Mammary epithelial cell (primary cell): ENCODE data around the gene GCH1.

Experiments used
- EZH2 ChIP-seq: IDR thresholded peaks from 2 replicates; pipeline ENCODE4 v1.6.1; 2012; ENCODE audit warnings: low read length, inconsistent platforms, borderline replicate concordance
- TF ChIP-seq, protein P1 (sequence below), 2 donors: IDR thresholded peaks in 1 of 2; conservative IDR thresholded peaks in 1 of 2; 2 replicates each; pipeline ENCODE4 v1.5.1; 2011 to 2012; ENCODE audit warnings: inconsistent platforms in 2 of 2, low read length in 2 of 2, mild to moderate bottlenecking in 2 of 2, control low read depth in 1 of 2, low read depth in 1 of 2; ENCODE audit not compliant: insufficient read depth in 1 of 2; ENCODE audit errors: extremely low read depth in 1 of 2

DNA sequence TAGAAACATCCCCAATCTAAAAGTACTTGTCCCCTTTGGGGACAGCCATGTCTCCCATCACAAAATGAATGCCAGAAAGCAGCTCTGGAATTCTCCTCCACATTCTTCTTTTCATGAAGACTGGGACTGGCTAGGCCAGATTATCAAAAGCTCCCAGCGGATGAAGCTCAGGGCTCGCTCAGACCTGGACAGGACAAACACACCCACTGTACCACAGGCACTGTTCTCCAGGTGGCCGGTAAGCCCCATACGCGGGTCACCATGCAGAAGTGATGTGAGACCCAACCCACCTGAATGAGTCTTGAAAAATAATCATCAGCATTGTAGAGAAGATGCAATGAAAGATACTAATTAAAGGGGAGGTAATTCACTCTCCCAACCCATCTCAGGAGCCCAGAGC is 85.1 kb downstream of the GCH1 start:
- TF ChIP-seq, protein P1, sequence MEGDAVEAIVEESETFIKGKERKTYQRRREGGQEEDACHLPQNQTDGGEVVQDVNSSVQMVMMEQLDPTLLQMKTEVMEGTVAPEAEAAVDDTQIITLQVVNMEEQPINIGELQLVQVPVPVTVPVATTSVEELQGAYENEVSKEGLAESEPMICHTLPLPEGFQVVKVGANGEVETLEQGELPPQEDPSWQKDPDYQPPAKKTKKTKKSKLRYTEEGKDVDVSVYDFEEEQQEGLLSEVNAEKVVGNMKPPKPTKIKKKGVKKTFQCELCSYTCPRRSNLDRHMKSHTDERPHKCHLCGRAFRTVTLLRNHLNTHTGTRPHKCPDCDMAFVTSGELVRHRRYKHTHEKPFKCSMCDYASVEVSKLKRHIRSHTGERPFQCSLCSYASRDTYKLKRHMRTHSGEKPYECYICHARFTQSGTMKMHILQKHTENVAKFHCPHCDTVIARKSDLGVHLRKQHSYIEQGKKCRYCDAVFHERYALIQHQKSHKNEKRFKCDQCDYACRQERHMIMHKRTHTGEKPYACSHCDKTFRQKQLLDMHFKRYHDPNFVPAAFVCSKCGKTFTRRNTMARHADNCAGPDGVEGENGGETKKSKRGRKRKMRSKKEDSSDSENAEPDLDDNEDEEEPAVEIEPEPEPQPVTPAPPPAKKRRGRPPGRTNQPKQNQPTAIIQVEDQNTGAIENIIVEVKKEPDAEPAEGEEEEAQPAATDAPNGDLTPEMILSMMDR (conservative IDR thresholded peaks at IDR 0.05 in 1 of 2, IDR thresholded peaks at IDR 0.05 in 1 of 2; ENCODE audit: extremely low read depth in 1 of 2, insufficient read depth in 1 of 2, low read depth in 1 of 2, low read length in 2 of 2): no peak
- TF ChIP-seq EZH2: no peak
